DMS79 treated with DMSO at 0.1 percent for 48 hours (cell line): ENCODE measurements around the gene NPHP3.
"Not testable (repeated sequence)": the region's sequence is repeated elsewhere in the genome, so short reads cannot be mapped to it uniquely, and the experiment has no call there.

Experiments used
- DNase-seq: peaks from one replicate; lab custom pipeline; 2025; lab: John Stamatoyannopoulos, UW

Gene NPHP3, protein sequence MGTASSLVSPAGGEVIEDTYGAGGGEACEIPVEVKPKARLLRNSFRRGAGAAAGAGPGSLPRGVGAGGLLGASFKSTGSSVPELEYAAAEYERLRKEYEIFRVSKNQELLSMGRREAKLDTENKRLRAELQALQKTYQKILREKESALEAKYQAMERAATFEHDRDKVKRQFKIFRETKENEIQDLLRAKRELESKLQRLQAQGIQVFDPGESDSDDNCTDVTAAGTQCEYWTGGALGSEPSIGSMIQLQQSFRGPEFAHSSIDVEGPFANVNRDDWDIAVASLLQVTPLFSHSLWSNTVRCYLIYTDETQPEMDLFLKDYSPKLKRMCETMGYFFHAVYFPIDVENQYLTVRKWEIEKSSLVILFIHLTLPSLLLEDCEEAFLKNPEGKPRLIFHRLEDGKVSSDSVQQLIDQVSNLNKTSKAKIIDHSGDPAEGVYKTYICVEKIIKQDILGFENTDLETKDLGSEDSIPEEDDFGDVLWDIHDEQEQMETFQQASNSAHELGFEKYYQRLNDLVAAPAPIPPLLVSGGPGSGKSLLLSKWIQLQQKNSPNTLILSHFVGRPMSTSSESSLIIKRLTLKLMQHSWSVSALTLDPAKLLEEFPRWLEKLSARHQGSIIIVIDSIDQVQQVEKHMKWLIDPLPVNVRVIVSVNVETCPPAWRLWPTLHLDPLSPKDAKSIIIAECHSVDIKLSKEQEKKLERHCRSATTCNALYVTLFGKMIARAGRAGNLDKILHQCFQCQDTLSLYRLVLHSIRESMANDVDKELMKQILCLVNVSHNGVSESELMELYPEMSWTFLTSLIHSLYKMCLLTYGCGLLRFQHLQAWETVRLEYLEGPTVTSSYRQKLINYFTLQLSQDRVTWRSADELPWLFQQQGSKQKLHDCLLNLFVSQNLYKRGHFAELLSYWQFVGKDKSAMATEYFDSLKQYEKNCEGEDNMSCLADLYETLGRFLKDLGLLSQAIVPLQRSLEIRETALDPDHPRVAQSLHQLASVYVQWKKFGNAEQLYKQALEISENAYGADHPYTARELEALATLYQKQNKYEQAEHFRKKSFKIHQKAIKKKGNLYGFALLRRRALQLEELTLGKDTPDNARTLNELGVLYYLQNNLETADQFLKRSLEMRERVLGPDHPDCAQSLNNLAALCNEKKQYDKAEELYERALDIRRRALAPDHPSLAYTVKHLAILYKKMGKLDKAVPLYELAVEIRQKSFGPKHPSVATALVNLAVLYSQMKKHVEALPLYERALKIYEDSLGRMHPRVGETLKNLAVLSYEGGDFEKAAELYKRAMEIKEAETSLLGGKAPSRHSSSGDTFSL (N-terminal part only)

DNA sequence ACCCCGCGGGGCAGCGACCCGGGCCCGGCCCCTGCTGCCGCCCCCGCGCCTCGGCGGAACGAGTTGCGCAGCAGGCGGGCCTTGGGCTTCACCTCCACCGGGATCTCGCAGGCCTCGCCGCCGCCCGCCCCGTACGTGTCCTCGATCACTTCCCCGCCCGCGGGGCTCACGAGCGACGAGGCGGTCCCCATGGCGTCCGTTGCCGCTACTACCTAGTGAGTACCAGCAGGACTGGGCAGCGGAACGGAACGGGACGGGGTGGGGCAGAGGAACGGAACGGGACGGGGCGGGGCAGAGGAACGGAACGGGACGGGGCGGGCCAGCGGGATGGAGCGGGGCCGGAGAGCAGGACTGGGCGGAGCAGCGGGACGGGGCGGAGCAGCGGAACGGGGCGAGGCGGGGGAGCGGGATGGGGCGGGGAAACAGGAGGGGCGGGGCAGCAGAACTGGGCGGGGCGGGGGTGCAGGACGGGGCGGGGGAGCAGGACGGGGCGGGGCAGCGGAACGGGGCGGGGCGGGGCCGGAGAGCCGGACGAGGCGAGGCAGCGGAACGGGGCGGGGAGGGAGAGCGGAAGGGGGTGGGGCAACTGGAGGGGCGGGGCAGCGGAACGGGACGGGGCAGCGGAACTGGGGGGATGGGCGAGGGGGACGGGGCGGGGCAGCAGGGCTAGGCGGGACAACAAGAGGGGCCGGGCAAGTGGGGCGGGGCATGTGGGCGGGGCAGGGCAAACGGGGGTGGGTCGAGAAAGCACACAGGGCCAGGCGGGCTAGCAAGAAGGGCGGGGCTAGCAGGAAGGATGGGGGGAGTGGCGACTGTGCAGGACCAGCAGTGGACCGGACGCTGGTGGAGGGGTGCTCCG lies at the start of gene NPHP3:
TSS of gene NPHP3 (minus strand) at position 245 of the 859 bp plus-strand sequence. CDS start at position 191, 54 bp downstream.
- peak; percentile 93 for DNase-seq

DNA sequence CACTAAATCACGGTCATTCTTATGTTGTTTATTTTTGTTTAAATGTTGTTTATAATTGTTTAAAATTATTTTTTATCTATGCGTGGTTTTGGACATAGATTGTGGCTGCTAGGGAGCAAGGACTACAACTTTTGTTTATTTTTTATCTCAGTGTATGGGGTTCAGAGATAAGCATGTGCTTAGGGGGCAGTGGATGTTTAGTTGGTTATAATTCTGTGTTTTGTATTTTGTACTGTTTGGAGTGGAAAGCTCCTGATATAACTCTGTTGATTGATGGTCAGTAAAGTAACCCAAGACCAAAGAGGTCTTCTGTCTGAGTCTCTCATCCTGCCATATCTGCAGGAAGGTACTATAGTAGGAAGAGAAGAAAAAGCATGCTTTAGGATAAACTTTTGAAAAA lies 36.5 kb upstream of the NPHP3 start:
- DNase-seq = no peak

DNA sequence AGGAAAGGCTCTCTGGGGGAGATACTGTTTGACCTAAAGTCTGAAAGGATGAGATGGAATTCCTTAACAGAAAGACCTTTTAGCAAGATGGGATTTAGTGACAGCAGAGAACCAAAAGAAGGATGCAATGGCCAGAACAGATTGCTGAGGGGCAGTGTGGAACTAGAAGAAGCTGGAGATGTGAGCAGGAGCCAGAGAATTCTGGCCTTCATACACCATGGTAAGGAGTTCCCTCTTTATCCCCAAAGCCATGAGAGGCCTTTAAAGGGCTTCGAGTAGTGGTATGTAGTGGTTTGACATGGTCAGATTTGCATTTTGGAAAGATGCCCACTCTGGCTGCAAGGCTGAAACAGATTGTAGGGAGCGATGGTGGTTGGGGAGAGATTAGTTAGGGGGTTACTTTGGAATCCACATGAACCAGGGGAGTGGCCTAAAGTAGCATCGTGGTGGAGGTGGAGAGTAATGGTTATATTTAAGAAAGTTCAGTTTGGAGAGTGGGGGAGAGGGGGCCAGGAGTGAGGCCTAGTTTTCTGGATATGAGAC lies 34.0 kb upstream of the NPHP3 start:
- no peak for DNase-seq

DNA sequence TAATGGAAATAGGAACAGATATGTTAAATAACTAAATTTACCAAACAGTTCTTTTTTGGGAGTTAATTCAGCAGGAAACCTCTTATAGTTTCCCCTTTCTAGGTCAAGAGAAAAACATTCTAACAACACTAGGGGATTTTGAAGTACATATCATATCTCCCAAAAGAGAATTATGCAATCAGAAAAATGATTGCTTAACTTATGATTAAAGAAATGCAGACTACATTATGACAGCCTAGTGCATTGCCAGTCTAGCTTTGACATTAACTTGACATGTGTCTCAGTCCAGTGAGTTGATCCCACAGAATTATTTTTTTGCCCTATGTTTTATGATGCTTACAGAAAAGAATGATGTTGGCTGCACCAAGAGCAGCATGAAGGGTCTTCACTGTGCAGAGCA lies 31.7 kb upstream of the NPHP3 start:
- no peak for DNase-seq

DNA sequence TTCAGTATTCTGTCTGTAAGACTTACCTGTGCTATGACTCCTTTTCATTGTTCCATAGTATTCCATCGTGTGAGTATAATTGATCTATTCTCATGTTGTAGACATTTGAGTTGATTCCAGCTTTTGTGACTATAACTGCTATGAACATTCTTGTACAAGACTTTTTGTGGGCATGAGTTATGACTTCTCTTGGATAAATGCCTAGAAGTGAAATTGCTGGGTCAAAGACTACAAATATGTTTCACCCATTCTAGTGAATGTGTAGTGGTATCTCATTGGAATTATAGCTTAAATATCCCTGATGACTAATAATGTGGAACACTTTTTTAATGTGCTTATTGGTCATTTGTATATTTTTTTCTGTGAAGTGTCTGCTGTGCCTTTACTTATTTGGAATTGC lies 27.6 kb upstream of the NPHP3 start:
- no peak for DNase-seq

DNA sequence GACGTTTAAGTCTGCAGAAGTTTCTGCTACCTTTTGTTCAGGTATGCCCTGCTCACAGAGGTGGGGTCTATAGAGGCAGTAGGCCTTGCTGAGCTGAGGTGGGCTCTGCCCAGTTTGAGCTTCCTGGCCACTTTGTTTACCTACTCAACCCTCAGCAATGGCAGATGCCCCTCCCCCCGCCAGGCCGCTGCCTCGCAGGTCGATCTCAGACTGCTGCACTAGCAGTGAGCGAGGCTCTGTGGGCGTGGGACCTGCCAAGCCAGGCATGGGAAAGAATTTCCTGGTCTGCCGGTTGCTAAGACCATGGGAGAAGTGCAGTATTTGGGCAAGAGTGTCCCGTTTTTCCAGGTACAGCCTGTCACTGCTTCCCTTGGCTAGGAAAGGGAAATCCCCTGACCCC lies 24.5 kb upstream of the NPHP3 start:
- not testable (repeated sequence) for DNase-seq

DNA sequence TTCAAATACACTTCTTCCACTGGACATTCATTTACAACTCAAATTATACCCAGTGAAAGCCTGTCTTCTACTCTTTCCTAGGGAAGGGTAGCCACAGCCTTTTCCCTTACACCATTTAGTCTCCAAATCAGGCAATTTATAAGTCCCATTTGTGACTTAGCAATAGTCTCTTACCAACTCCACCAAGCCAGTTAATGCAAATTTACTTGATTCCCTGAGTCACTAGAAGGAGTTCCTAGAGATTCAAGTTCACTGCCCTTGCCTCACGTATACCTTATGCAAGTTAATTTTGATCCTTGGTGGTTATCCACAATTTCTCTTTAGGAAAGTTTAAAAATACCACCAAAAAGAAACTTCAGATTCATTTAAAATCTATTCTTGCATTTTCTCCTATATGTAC lies 16.1 kb upstream of the NPHP3 start:
- DNase-seq = no peak

DNA sequence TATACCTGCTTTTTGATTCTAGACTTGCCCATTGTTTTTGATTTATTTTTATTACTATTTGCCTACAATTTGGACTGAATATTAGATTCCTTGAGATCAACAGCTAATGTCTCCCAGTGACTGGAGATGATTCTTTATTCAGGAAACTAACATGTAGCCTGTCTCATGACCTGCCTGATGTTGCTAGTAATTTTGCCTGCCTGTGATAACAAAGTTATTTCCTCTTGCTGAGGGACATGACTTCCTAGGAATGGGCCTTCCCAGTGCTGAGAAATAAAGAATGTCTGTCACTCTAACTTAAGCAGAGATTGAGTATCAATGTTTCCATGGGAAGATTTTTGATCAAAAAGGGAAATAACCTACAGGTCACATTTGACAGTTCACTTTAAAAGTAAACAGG lies 13.4 kb upstream of the NPHP3 start:
- DNase-seq = no peak

DNA sequence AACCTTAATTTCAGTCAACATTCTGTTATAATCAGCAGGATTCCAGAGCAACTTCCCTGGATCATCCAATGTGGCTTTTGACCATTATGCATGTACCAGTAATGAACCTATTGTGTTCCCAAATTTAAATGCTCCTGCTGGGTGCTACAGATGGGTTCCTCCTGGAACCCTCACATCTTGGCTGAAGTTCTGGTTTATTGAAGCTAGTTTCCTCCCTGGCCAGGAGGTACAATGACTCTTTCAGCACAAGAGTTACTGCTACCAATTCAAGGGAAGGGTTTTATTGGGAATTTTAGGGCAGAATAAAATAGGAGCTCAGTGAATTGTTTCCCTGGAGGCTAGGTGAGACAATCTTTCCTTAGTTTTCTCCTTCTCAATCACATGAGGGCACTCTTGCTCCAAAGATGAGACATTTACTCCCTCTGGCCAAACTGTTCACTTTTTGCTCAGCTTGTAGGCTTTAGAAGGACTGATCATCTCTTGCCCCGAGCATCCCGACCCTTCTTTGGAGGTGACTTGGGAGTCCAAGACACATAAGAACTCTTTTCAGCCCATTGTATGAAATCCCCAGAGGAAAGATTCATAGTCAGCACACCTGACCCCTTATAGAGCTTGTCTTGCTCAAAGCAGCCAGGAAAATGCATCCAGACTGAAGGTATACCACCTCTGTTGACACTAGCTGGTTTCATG lies 8.8 kb upstream of the NPHP3 start:
- peak; percentile 52 for DNase-seq

DNA sequence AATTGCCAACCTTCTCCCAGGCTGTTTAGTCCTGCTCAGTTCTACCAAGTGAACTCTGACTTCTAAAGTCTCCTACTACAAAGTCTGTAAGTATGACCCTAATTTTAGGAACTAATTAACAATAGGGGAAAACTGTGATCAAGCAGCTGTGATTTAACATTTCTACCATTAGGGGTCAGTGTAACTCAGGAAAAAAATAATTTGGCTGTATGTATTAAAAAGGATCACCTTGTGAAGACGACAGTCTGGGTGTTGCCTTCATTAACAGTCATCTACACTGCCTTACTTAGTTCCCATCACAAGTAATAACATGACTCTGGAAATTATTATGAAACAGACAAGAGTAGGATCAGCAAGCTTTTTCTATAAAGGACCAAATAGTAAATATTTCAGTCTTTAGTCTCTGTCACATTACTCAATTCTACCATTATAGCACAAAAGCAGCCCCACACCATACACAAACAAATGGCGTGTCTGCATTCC lies 4.2 kb upstream of the NPHP3 start:
- peak; percentile 50 for DNase-seq

DNA sequence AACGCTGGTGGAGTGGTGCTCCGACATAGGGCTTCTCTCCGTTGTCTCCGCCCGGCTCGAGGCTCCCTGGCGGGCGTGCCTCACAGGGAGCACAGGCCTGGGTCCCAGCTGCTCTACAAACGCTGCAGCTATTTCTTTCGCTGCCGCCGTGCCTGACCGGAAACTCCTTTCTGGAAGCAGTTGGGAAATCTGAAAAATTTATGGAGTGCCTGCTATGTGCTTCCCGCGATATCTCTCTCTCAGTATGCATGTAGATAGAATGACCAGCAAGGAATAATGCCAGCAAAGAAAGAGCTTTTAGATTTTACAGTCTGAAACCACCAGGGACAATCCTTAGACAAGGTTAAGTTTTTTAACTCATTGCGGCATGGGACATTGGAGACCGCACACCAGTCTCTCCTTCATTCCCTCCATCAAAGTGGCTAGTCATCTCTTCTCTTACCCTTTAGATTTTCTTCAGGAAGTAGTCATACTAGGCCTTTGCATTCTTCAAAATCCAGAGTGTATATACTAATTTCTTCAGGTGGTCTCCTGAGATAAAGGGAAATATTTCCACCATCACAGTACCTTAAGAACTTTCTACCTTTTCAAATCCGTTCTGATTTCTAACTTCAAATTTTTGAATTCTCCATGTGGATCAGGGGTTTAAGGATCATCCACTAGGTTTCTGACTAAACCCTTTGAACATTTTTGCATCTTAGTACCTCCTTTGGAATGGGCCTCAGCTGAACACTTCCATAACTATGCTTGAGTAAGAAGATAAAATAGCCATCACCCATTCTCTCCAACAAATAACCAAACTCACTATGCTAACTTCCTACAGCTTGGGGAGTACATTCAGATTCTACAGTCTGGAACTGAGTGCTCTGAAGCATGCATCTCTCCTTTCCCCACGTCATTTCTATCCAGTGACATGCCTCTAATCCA lies 1.1 kb upstream of the NPHP3 start:
- DNase-seq = peak; percentile 81

DNA sequence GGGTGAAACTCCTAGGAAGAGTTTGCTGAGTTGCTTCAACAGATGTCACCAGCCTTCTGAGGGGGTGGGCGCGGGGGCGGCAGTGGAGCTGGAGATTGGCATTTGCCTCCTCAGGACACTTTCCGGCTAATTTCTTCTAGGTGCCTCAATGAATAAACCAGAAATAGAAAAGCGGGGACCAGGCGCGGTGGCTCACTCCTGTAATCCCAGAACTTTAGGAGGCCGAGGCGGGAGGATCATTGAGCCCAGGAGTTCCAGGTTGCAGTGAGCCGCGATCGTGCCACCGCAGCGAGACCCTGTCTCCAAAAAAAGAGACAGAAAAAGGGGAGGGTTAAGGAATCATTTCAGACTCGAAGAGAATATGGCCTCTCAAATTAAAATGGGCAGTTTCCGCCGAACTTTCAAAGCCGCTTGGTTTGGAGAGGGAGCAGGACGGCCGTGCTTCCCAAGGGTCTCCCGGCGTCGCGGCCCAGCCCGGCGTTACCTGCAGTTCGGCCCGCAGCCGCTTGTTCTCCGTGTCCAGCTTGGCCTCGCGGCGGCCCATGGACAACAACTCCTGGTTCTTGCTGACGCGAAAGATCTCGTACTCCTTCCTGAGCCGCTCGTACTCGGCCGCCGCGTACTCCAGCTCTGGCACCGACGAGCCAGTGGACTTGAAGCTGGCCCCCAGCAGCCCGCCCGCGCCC lies 587 bp downstream of the NPHP3 start:
- DNase-seq = peak; percentile 52

DNA sequence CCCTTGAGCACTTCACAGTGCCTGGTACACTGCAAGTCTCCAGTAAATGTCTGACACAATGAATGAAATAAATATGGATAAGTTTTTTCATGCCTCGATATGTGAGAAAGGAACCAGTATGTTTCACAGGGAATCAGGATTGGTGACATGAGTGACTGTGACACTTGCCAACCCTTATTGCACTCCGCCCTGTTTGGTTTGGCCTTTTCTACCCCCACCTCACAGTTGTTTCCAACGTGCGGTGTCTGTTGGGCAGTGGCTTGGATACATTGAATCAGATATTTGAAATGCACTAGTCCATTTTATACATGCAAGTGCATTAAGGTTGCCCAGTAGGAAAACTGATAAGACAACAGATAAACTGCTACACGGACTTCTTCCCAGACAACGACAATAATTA lies 2.0 kb downstream of the NPHP3 start:
- no peak for DNase-seq

DNA sequence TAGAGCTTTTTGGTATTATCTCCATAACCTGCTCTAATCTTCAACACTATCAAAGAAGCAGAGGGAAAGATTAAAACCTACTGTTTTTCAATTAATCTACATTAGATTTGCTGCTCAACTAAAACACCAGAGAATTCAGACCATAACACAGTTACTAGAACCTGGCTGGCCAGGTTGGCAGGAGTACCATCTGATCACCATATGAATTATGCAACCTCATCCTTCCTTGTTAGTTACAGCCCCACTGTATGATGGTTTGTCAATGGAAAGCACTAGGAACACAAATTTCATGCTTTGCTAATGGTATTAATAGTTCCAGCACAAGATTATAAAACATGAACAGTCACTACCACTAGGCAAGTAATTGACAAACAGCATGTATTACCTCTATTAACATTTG lies 5.8 kb downstream of the NPHP3 start:
- DNase-seq = no peak

DNA sequence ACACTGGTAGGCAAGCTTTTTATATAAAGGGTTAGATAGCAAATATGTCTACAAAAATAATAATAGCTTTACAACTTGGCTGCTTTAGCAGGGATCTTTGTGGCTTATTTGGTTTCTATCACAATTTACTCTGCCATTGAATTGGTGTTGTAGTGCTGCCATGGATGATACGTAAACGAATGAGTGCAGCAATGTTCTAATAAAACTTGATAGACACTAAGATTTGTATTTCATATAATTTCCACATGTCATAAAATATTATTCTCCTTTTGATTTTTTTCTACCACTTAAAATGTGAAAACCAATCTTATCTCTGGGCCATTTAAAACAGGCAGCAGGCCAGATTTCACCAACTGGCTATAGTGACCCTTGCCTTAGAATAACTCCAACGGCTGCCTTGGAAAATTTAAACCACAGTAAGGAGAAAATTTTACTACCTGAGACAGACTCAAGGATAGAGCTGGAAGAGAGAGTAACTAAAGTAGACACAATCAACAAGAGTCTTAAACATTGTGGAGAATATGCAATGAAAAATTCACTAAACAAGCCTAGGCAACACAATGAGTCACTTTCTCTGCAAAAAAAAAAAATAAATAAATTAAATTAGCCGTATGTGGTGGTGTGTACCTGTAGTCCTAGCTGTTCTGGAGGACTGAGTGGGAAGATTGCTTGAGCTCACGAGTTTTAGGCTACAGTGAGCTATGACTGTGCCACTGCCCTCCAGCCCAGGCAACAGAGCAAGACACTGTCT lies 8.1 kb downstream of the NPHP3 start:
- no peak for DNase-seq

DNA sequence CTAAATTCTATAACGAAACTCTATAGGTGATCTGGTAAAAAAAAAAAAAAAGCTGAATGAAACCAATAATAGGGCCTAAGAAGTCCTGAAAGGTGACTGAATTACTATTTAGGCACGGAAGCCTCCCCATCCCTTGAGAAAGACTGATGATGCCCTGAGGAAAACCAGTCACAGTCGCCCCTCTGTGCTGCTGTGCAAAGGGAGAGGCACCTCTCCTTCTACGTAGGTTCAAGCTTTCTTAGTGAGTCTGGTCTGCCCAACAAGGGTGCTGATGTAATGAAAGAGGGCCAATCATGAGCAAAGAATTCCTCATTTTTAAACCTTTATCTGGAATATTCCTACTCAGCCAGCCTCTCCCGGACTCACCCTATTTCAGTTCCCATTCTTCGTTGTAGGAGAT lies 11.9 kb downstream of the NPHP3 start:
- no peak for DNase-seq

DNA sequence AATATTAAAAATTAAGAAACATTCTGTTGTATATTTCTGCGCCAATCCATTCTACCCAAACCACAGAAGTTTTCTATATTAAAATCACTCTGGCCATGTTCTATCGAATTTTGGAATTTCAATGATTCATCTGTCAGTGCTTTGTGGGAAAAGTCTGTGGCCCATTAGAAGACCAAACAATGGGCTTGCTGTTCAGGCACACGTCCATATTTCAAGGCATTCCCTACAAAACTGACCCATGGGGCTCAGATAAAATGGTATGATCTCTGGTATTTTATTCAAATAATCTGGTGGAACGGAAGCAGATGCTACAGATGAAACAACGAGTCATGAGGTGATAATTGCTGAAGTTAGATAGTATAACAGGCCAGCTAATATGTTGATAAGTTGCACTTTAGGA lies 12.4 kb downstream of the NPHP3 start:
- DNase-seq = no peak

DNA sequence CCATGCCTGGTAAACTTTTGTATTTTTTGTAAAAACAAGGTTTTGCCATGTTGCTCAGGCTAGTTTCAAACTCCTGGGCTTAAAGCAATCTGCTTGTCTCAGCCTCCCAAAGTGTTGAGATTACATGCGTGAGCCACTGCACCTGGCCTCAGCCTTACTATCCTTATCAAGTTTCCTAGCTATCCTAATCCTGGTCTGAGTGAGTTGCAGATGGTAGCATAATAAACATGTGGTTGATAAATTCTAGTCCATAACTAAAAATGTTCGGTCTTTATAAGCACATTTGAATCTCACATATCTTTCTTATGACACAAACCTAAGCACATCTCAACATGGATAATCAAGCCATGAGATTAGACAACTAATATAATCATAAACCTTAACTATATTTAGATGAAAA lies 18.5 kb downstream of the NPHP3 start:
- DNase-seq = no peak
